ENCODE data around the gene RPL36A.

RPL36A gene

GRCh38 chrX:101390664-101391525, at the start of gene RPL36A:
Gene RPL36A, plus strand, starts transcription at chrX:101391011. Its CDS starts 33 bp downstream, at chrX:101391044.
- DNase-seq, result peak; percentile 81 to 86

GRCh38 chrX:101347859-101348451, 42.9 kb upstream of the RPL36A start:
- DNase-seq, result no peak

- DNase-seq, result peak; percentile 77 to 82
These were observed 42.2 kb upstream of the RPL36A start, which contains the start of gene TIMM8A for GRCh38 chrX:101348452-101349192. Gene TIMM8A, minus strand, starts transcription at chrX:101348742. Its CDS starts 78 bp downstream, at chrX:101348664.

- no peak for DNase-seq
These were observed 41.6 kb upstream of the RPL36A start for GRCh38 chrX:101349193-101349562.

GRCh38 chrX:101357166-101357795, 33.5 kb upstream of the RPL36A start:
- DNase-seq, result no peak

- DNase-seq, result no peak
These were observed 30.8 kb upstream of the RPL36A start for GRCh38 chrX:101359966-101360365.

GRCh38 chrX:101360390-101360789, 30.4 kb upstream of the RPL36A start:
- no peak for DNase-seq

GRCh38 chrX:101362116-101362515, 28.7 kb upstream of the RPL36A start:
- no peak for DNase-seq

GRCh38 chrX:101362757-101363156, 28.1 kb upstream of the RPL36A start:
- DNase-seq, result no peak

GRCh38 chrX:101365301-101365795, 25.5 kb upstream of the RPL36A start:
- DNase-seq, result no peak

GRCh38 chrX:101368800-101369199, 22.0 kb upstream of the RPL36A start:
- no peak for DNase-seq

GRCh38 chrX:101369687-101370086, 21.1 kb upstream of the RPL36A start:
- DNase-seq, result no peak

- DNase-seq, result no peak
These were observed 19.8 kb upstream of the RPL36A start for GRCh38 chrX:101370888-101371504.

GRCh38 chrX:101377547-101377946, 13.3 kb upstream of the RPL36A start:
- DNase-seq, result no peak

GRCh38 chrX:101383679-101384205, 7.1 kb upstream of the RPL36A start:
- DNase-seq, result no peak

GRCh38 chrX:101385026-101385684, 5.7 kb upstream of the RPL36A start:
- DNase-seq, result no peak

GRCh38 chrX:101385795-101386541, 4.8 kb upstream of the RPL36A start, which contains the start of gene BTK:
Gene BTK, minus strand, starts transcription at chrX:101386191. Its CDS starts 10,907 bp downstream, at chrX:101375284.
- no peak for DNase-seq

GRCh38 chrX:101386542-101386885, 4.3 kb upstream of the RPL36A start:
- DNase-seq, result no peak

GRCh38 chrX:101388604-101389003, 2.2 kb upstream of the RPL36A start:
- DNase-seq, result no peak

GRCh38 chrX:101391831-101392230, 1.0 kb downstream of the RPL36A start:
- DNase-seq, result no peak
